Liver (tissue), 9 donors: ENCODE measurements around the gene LMTK3. TPM values are rescaled to one million over a fixed set of nuclear protein-coding genes. Genes with fewer than 3 reads are reported as not detected.

Experiments
- DNase-seq: peaks from one replicate; pipeline ENCODE4 v3.0.0-alpha.2; 2017; ENCODE audit warnings: low spot score
- H3K27ac ChIP-seq, 2 donors: one replicate each; pipeline ENCODE4 v1.7.0; 2013; ENCODE audit warnings: inconsistent platforms in 2 of 2, low read length in 2 of 2, control low read depth in 1 of 2, low read depth in 1 of 2, mild to moderate bottlenecking in 1 of 2
- H3K27me3 ChIP-seq, 4 donors: one replicate each; pipeline versions ENCODE4 v1.6.1 to v1.7.0; 2013; ENCODE audit warnings: low read length in 3 of 4, inconsistent platforms in 1 of 4, mild to moderate bottlenecking in 1 of 4, moderate library complexity in 1 of 4; ENCODE audit not compliant: control insufficient read depth in 4 of 4, insufficient read depth in 4 of 4
- H3K36me3 ChIP-seq, 4 donors: one replicate each; pipeline versions ENCODE4 v1.6.1 to v1.7.0; 2013; ENCODE audit warnings: low read length in 3 of 4, mild to moderate bottlenecking in 3 of 4, low read depth in 1 of 4, moderate library complexity in 1 of 4; ENCODE audit not compliant: control insufficient read depth in 4 of 4, insufficient read depth in 3 of 4
- H3K4me1 ChIP-seq, 4 donors: one replicate each; pipeline versions ENCODE4 v1.6.1 to v1.7.0; 2013; ENCODE audit warnings: low read length in 3 of 4, mild to moderate bottlenecking in 3 of 4, moderate library complexity in 1 of 4; ENCODE audit not compliant: control insufficient read depth in 4 of 4, insufficient read depth in 4 of 4
- H3K4me3 ChIP-seq, 3 donors: one replicate each; pipeline versions ENCODE4 v1.6.1 to v1.7.0; 2013; ENCODE audit warnings: low read length in 3 of 3, control low read depth in 1 of 3, low read depth in 1 of 3, mild to moderate bottlenecking in 1 of 3
- H3K9ac ChIP-seq, 2 donors: one replicate each; pipeline ENCODE4 v1.7.0; 2013; ENCODE audit warnings: low read length in 2 of 2, mild to moderate bottlenecking in 2 of 2, moderate library complexity in 2 of 2, control low read depth in 1 of 2, low read depth in 1 of 2
- H3K9me3 ChIP-seq, 4 donors: one replicate each; pipeline versions ENCODE4 v1.6.1 to v1.7.0; 2013; ENCODE audit warnings: low read length in 3 of 4; ENCODE audit not compliant: control insufficient read depth in 4 of 4
- ATF3 ChIP-seq: IDR thresholded peaks from 2 replicates; pipeline ENCODE4 v1.6.1; 2016; ENCODE audit warnings: antibody characterized with exemption
- CTCF ChIP-seq: fragments of 150-350 bp; IDR thresholded peaks from 2 replicates; pipeline ENCODE4 v1.5.1; 2017; ENCODE audit warnings: improper control_type of control experiment, low read depth, low read length; ENCODE audit not compliant: missing input control
- EGR1 ChIP-seq, 2 donors: IDR thresholded peaks; 2 replicates each; pipeline ENCODE4 v1.6.1; 2016 to 2018; ENCODE audit warnings: antibody characterized with exemption in 2 of 2, low read depth in 2 of 2
- FOXA1 ChIP-seq: IDR thresholded peaks from 2 replicates; pipeline ENCODE4 v1.6.1; 2016; ENCODE audit warnings: antibody characterized with exemption
- HNF4A ChIP-seq, 2 donors: conservative IDR thresholded peaks; 2 replicates each; pipeline ENCODE4 v1.6.1; 2016; ENCODE audit warnings: antibody characterized with exemption in 2 of 2, mild to moderate bottlenecking in 2 of 2
- HNF4G ChIP-seq: IDR thresholded peaks from 2 replicates; pipeline ENCODE4 v1.6.1; 2016; ENCODE audit warnings: antibody characterized with exemption
- JUND ChIP-seq, 2 donors: IDR thresholded peaks; 2 replicates each; pipeline ENCODE4 v1.6.1; 2016; ENCODE audit warnings: antibody characterized with exemption in 2 of 2
- MAX ChIP-seq: IDR thresholded peaks from 2 replicates; pipeline ENCODE4 v1.6.1; 2016; ENCODE audit warnings: antibody characterized with exemption
- NR2F2 ChIP-seq: IDR thresholded peaks from 2 replicates; pipeline ENCODE4 v1.6.1; 2016; ENCODE audit warnings: antibody characterized with exemption
- RAD21 ChIP-seq, 2 donors: IDR thresholded peaks; 2 replicates each; pipeline ENCODE4 v1.6.1; 2016; ENCODE audit warnings: antibody characterized with exemption in 2 of 2, mild to moderate bottlenecking in 2 of 2
- REST ChIP-seq: IDR thresholded peaks from 2 replicates; pipeline ENCODE4 v1.6.1; 2016; ENCODE audit warnings: antibody characterized with exemption, mild to moderate bottlenecking
- RXRA ChIP-seq, 2 donors: IDR thresholded peaks; 2 replicates each; pipeline ENCODE4 v1.6.1; 2017 to 2018; ENCODE audit warnings: antibody characterized with exemption in 2 of 2, mild to moderate bottlenecking in 1 of 2
- TAF1 ChIP-seq: conservative IDR thresholded peaks from 2 replicates; pipeline ENCODE4 v1.6.1; 2016; ENCODE audit warnings: antibody characterized with exemption, mild to moderate bottlenecking
- YY1 ChIP-seq: IDR thresholded peaks from 2 replicates; pipeline ENCODE4 v1.6.1; 2016; ENCODE audit warnings: antibody characterized with exemption, mild to moderate bottlenecking
- ZBTB33 ChIP-seq: IDR thresholded peaks from 2 replicates; pipeline ENCODE4 v1.6.1; 2016; ENCODE audit warnings: antibody characterized with exemption
- WGBS: extraction: QIAGEN DNeasy Blood & Tissue Kit; methylation state at CpG from one replicate; pipeline ENCODE4 v1.1.7; 2013; 5-methylcytosine and 5-hydroxymethylcytosine counted together
- polyA plus RNA-seq, 2 donors: library from polyadenylated mRNA; stranded (reverse) in 1 of 2; unstranded in 1 of 2; fragments of 200-250 nt in 1 of 2; fragments of >200 nt in 1 of 2; fragmentation: Nextera tagmentation in 1 of 2; extraction: Ambion mirVana in 1 of 2; gene quantifications; one replicate each; pipeline versions ENCODE4 v1.2.1 to v1.2.3, GENCODE V29; 2013 to 2015
- total RNA-seq, 2 donors: library from RNA; depleted of rRNA; stranded (reverse); fragments of >200 nt; gene quantifications; one replicate each; pipeline ENCODE4 v1.2.3, GENCODE V29; 2014
- donor health status: healthy.
- donor health status: healthy.
- donor health status: healthy.
- donor health status: healthy.
- donor health status: healthy.

LMTK3 gene
- total and polyA plus RNA-seq, 4 donors = 0.08 TPM; not detected in 2

- WGBS = 93% methylated on average over 36 of the region's 36 CpGs
- peaks cover 0 to 3% (median 1%) of the 10 kb centered on the region in 4 donors for H3K36me3 ChIP-seq
Observed at GRCh38 chr19:48461651-48461981, 50.0 kb downstream of the LMTK3 start.

More at GRCh38 chr19:48461651-48461981, 50.0 kb downstream of the LMTK3 start:
- Histone ChIP-seq H3K4me1 (no peaks in the 10 kb centered on the region), H3K27ac (no peak overlapping the region), H3K27me3 (no peaks in the 10 kb centered on the region), H3K4me3 (no peak overlapping the region), H3K9ac (no peak overlapping the region), H3K9me3 (no peaks in the 10 kb centered on the region)
- no peak for DNase-seq
- no peak for TF ChIP-seq CTCF
- no peak for TF ChIP-seq RXRA (IDR thresholded peaks at IDR 0.05)
- TF ChIP-seq HNF4G = no peak
- no peak for TF ChIP-seq MAX
- no peak for TF ChIP-seq RAD21 (IDR thresholded peaks at IDR 0.05)
- TF ChIP-seq NR2F2 = no peak
- TF ChIP-seq HNF4A (conservative IDR thresholded peaks at IDR 0.05) = no peak
- TF ChIP-seq ZBTB33 = no peak
- TF ChIP-seq JUND (IDR thresholded peaks at IDR 0.05) = no peak
- TF ChIP-seq REST = no peak
- no peak for TF ChIP-seq TAF1
- TF ChIP-seq FOXA1 = no peak
- TF ChIP-seq ATF3 = no peak
- no peak for TF ChIP-seq EGR1 (IDR thresholded peaks at IDR 0.05; ENCODE audit: low read depth in 2 of 2)
- no peak for TF ChIP-seq YY1
